ENCODE results near the gene HSD17B11.
"Not testable (repeated sequence)": the region's sequence is repeated elsewhere in the genome, so short reads cannot be mapped to it uniquely, and the experiment has no call there.

Gene HSD17B11

GRCh38 chr4:87390891-87391575, at the start of gene HSD17B11:
Gene HSD17B11 (minus strand): TSS chr4:87391188. CDS start chr4:87391070, 118 bp downstream.
- DNase-seq (ENCODE audit: low read depth), result peak; percentile 94

- no peak for DNase-seq (ENCODE audit: low read depth)
Observed at GRCh38 chr4:87433342-87433741, 42.4 kb upstream of the HSD17B11 start.

- no peak for DNase-seq (ENCODE audit: low read depth)
Observed at GRCh38 chr4:87430038-87430437, 39.0 kb upstream of the HSD17B11 start.

GRCh38 chr4:87428979-87429378, 38.0 kb upstream of the HSD17B11 start:
- DNase-seq (ENCODE audit: low read depth), result no peak

GRCh38 chr4:87427518-87427868, 36.5 kb upstream of the HSD17B11 start:
- no peak for DNase-seq (ENCODE audit: low read depth)

GRCh38 chr4:87426865-87427517, 36.0 kb upstream of the HSD17B11 start:
- no peak for DNase-seq (ENCODE audit: low read depth)

- DNase-seq (ENCODE audit: low read depth), result no peak
Observed at GRCh38 chr4:87425711-87426110, 34.7 kb upstream of the HSD17B11 start.

- DNase-seq (ENCODE audit: low read depth), result not testable (repeated sequence)
Observed at GRCh38 chr4:87424099-87424543, 33.1 kb upstream of the HSD17B11 start.

GRCh38 chr4:87423317-87424098, 32.5 kb upstream of the HSD17B11 start:
- no peak for DNase-seq (ENCODE audit: low read depth)

- DNase-seq (ENCODE audit: low read depth), result peak; percentile 96
Observed at GRCh38 chr4:87422104-87423052, 31.4 kb upstream of the HSD17B11 start, which contains the start of gene NUDT9. Gene NUDT9 (plus strand): TSS chr4:87422573. CDS start chr4:87422906, 333 bp downstream.

GRCh38 chr4:87420276-87420830, 29.4 kb upstream of the HSD17B11 start:
- no peak for DNase-seq (ENCODE audit: low read depth)

- no peak for DNase-seq (ENCODE audit: low read depth)
Observed at GRCh38 chr4:87419578-87420249, 28.7 kb upstream of the HSD17B11 start.

- DNase-seq (ENCODE audit: low read depth), result not testable (repeated sequence)
Observed at GRCh38 chr4:87418410-87418809, 27.4 kb upstream of the HSD17B11 start.

GRCh38 chr4:87416965-87417364, 26.0 kb upstream of the HSD17B11 start:
- no peak for DNase-seq (ENCODE audit: low read depth)

GRCh38 chr4:87414816-87415215, 23.8 kb upstream of the HSD17B11 start:
- no peak for DNase-seq (ENCODE audit: low read depth)

GRCh38 chr4:87410679-87411078, 19.7 kb upstream of the HSD17B11 start:
- no peak for DNase-seq (ENCODE audit: low read depth)

GRCh38 chr4:87410157-87410556, 19.2 kb upstream of the HSD17B11 start:
- DNase-seq (ENCODE audit: low read depth), result no peak

GRCh38 chr4:87409420-87409939, 18.5 kb upstream of the HSD17B11 start:
- DNase-seq (ENCODE audit: low read depth), result no peak

- not testable (repeated sequence) for DNase-seq (ENCODE audit: low read depth)
Observed at GRCh38 chr4:87406902-87407301, 15.9 kb upstream of the HSD17B11 start.

GRCh38 chr4:87406462-87406861, 15.5 kb upstream of the HSD17B11 start:
- no peak for DNase-seq (ENCODE audit: low read depth)

Data from fibroblast of gingiva (primary cell).